ENCODE data around the gene KIFAP3.
"Not testable (repeated sequence)": the region's sequence is repeated elsewhere in the genome, so short reads cannot be mapped to it uniquely, and the experiment has no call there.

KIFAP3 gene

GRCh38 chr1:169889871-169890270 is 184.6 kb downstream of the KIFAP3 start:
- no peak for TF ChIP-seq GATA1 (IDR thresholded peaks at IDR 0.05; ENCODE audit: low read depth, low read length)
- TF ChIP-seq POLR2A (IDR thresholded peaks at IDR 0.05; ENCODE audit: low read length), result no peak

DNA sequence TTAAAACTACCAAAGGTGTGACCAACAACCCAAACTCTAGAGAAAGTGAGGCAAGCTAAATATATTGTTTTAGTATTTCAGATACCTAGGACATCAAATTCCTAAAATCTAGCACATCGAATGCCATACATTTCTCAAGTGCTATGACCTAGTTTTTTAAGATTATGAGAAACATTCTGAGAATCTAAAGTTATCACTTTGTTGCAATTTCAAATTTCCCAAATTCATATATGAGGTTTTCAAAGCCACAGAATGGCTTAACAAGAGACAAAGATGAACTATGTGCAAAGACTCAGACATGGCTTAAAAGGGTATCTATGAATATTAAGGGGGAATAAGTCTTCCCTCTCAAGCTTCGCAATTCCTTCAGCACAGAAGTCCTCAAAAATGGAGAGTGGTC is 187.6 kb downstream of the KIFAP3 start:
- no peak for TF ChIP-seq POLR2A (IDR thresholded peaks at IDR 0.05; ENCODE audit: low read length)
- TF ChIP-seq GATA1 (IDR thresholded peaks at IDR 0.05; ENCODE audit: low read depth, low read length), result no peak
- DNase-seq, result no peak

More at GRCh38 chr1:169889871-169890270, 184.6 kb downstream of the KIFAP3 start:
- no peak for DNase-seq

- TF ChIP-seq GATA1 (IDR thresholded peaks at IDR 0.05; ENCODE audit: low read depth, low read length) (no peak), POLR2A (IDR thresholded peaks at IDR 0.05; ENCODE audit: low read length) (no peak)
- no peak for DNase-seq
Observed at GRCh38 chr1:169886422-169886821, 188.1 kb downstream of the KIFAP3 start.

DNA sequence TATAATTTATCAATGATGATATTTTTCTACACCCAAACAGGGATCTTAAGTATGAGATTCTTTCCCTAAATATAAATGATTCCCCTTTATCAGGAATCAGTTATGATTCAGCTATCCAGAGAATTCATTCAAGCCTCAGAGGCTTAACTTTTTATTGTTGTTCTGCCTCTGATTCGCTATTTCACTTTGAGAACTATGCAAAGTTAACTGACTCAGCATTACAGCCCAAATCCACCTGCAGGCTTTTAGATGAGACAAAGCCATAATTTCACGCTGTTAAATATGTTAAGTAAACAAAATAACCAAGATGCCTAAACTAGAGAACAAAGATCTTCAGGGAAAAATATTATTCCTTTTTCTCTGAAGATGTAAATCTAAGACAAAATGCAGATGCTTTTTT is 189.3 kb downstream of the KIFAP3 start:
- no peak for DNase-seq
- TF ChIP-seq GATA1 (IDR thresholded peaks at IDR 0.05; ENCODE audit: low read depth, low read length), result no peak
- no peak for TF ChIP-seq POLR2A (IDR thresholded peaks at IDR 0.05; ENCODE audit: low read length)

- DNase-seq, result no peak
- no peak for TF ChIP-seq POLR2A (IDR thresholded peaks at IDR 0.05; ENCODE audit: low read length)
Observed at GRCh38 chr1:169884634-169885033, 189.9 kb downstream of the KIFAP3 start.

- no peak for DNase-seq
- TF ChIP-seq POLR2A (IDR thresholded peaks at IDR 0.05; ENCODE audit: low read length), result no peak
Observed at GRCh38 chr1:169882039-169882511, 192.4 kb downstream of the KIFAP3 start.

DNA sequence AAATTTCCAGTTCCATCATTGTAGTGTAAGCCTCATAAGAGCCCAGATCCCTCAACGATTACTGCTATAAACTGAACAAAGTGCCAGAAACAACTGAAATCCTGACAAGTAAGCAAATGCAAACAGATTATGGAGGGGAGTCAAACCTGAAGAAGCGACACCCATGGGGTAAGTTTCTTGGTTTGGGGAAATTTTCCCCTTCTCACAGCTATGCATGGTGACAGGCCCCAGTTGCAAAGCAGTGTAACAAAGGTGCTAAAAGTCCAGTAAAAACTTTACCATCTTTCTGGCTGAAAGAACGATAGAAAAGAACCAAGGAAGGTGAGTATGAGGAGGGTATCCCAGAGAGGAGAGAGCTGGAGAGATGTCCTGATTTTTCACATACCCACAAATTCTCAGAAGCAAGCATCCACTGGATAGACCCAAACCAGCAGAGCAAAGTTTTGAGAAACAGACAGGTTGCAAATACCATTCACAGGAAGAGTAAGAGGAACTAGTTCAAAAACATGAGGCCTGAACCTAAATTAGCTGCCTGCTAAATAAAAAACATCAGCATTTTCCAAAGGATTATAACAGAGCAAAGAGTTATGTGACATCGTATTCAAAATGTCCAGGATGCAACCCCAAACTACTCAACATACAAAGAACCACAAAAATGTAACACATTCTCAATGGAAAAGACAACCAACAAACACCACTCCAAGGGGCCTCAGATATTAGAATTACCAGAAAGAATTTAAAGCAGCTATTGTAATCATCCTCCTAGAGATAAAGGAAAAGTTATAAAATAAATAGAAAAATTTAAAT is 195.3 kb downstream of the KIFAP3 start:
- TF ChIP-seq POLR2A (IDR thresholded peaks at IDR 0.05; ENCODE audit: low read length), result no peak
- TF ChIP-seq GATA1 (IDR thresholded peaks at IDR 0.05; ENCODE audit: low read depth, low read length), result no peak
- DNase-seq, result no peak

GRCh38 chr1:169878498-169878897 is 196.0 kb downstream of the KIFAP3 start:
- TF ChIP-seq POLR2A (IDR thresholded peaks at IDR 0.05; ENCODE audit: low read length) (no peak), GATA1 (IDR thresholded peaks at IDR 0.05; ENCODE audit: low read depth, low read length) (no peak)
- DNase-seq, result no peak

DNA sequence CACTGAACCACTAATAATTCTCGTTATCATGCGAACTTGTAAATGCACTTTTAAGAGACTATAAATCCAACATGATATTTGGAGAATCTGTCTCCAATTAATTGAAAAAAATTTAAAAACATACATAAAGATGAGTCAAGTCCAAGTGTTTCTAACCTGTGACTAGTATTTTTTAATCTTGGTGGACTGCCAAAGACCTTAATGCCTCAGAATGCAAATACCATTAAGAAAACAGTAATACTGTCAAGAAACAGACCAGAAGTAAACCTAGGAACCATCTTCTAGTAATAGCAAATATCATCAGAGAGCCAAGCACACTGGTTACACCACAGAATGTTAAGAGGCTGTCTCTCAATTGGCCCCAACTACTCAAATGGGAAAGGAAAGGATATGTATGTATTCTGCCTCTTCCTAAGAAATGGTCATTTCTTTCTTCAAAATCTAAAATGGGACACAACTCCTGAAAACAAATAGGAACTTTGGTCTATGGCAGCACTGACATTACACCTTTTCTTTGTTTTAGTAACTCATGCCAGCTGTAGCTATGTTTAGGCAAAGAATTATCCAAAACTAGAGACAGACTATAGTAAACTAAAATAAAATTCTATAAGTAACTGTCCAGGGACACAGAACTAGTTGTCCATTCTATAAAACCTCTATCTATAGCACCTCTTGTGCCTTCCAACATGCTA is 196.5 kb downstream of the KIFAP3 start:
- TF ChIP-seq POLR2A (IDR thresholded peaks at IDR 0.05; ENCODE audit: low read length) (no peak), GATA1 (IDR thresholded peaks at IDR 0.05; ENCODE audit: low read depth, low read length) (no peak)
- no peak for DNase-seq

GRCh38 chr1:169874229-169874628 is 200.3 kb downstream of the KIFAP3 start:
- no peak for TF ChIP-seq GATA1 (IDR thresholded peaks at IDR 0.05; ENCODE audit: low read depth, low read length)
- TF ChIP-seq POLR2A (IDR thresholded peaks at IDR 0.05; ENCODE audit: low read length), result no peak
- DNase-seq, result no peak

- TF ChIP-seq GATA1 (IDR thresholded peaks at IDR 0.05; ENCODE audit: low read depth, low read length) (no peak), POLR2A (IDR thresholded peaks at IDR 0.05; ENCODE audit: low read length) (no peak)
- DNase-seq, result no peak
Observed at GRCh38 chr1:169873582-169874199, 200.8 kb downstream of the KIFAP3 start.

DNA sequence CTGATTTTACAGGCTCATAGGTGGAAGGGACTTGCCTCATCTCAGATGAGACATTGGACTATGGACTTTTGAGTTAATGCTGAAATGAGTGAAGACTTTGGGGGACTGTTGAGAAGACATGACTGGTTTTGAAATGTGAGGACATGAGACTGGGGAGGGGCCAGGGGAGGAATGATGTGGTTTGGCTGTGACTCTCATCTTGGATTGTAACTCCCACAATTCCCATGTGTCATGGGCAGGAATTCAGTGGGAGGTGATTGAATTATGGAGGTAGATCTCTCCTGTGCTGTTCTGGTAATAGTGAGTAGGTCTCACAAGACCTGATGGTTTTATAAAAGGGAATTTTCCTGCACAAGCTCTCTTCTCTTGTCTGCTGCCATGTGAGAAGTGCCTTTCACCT is 201.6 kb downstream of the KIFAP3 start:
- no peak for DNase-seq
- no peak for TF ChIP-seq GATA1 (IDR thresholded peaks at IDR 0.05; ENCODE audit: low read depth, low read length)
- no peak for TF ChIP-seq POLR2A (IDR thresholded peaks at IDR 0.05; ENCODE audit: low read length)

- DNase-seq, result not testable (repeated sequence)
Observed at GRCh38 chr1:169871988-169872387, 202.5 kb downstream of the KIFAP3 start.

All from erythroblast (primary cell).